HG03571 (cell line): ENCODE measurements around the gene C6orf15.
A peak's percentile ranks its signal among the peaks of the same experiment; 100 is the strongest.

ENCODE experiments used
- ATAC-seq: cut with Tn5 transposase; IDR thresholded peaks from one replicate; pipeline ENCODE4 v1.9.1; 2021; ENCODE audit not compliant: unreplicated experiment

Gene C6orf15

DNA sequence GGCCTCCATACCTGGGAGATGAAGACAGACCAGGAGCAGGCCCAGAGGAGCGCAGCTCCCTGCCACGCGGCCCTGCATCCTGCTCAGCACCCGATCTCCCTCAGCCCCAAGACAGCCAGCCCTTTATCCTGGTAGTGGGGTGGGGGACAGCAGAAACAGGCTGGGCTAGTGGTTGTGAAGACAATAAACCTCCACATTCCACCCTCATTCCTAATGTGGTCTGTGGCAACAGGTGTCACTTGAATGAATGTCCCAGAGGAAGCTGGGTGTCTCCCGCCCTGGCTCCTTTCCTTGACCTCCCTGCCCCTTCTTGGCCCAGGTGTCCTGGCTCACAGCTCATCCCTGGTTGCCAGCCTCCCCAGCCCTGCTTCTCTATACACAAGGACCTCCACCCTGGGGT is at the start of gene C6orf15:
TSS of gene C6orf15 (minus strand) at position 98 of the 400 bp plus-strand sequence. CDS start at position 78, 20 bp downstream.
- no peak for ATAC-seq

DNA sequence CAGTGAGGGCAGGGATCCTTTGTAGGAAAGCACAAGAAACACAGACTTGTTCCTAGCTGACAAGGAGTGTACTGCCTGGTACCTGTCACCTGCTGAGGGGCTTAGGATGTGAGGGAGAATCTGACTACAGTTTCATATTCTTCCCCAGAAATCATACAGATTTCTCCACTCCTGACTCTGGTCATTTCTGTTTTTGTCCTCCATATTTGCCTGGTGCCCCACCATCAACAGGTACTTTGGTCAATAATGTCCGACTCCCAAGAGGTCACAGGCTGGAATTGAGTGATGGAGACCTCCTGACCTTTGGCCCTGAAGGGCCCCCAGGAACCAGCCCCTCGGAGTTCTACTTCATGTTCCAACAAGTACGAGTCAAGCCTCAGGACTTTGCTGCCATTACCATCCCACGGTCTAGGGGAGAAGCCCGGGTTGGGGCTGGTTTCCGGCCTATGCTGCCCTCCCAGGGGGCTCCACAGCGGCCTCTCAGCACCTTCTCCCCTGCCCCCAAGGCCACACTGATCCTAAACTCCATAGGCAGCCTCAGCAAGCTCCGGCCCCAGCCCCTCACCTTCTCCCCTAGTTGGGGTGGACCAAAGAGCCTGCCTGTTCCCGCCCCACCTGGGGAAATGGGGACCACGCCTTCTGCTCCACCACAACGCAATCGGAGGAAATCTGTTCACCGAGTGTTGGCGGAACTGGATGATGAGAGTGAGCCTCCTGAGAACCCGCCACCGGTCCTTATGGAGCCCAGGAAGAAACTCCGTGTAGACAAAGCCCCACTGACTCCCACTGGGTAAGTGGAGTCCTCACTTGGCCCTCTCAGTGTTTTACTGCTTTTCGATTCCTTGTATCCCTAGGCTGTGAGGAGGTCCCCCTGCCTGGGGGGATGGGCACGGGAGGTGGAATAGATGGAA is 49.1 kb upstream of the C6orf15 start:
- ATAC-seq = no peak

DNA sequence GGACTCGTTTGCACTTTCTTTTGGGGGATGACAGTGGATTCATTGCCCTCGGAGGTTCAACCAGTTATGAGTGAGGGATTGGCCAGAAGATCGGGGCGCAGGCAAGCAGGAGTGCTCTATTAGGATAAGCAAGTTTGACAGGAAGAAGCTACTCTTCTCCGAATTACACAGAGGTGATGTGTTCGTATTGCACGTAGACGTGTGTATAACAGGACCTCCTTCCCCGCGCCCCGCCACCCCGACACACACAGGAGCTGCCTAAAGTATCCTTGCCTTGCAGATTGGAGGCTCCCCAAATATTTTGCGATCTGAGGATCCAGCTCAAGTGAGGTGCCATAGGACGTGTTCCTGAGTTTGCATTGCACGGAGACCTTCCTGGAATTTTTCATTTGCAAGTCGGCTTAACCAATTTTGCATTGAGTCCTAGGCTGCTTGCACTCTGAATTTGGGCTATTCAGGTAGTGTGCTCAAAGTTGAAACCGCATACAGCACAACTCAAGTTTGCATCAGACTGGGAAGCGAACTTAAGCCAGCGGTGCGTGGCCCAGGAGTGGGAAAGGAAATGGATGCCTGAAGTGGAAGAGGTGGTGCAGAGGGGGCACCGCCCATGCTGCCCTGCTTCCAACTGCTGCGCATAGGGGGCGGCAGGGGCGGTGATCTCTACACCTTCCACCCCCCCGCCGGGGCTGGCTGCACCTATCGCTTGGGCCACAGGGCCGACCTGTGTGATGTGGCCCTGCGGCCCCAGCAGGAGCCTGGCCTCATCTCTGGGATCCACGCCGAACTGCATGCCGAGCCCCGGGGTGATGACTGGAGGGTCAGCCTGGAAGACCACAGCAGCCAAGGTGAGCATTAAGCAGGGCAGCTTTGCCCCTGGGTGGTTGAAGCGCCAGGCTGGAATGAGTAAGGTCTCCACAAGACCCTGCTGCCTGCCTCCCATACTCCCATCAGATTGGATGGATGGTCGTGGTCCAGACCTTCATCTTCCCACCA is 46.8 kb upstream of the C6orf15 start:
- no peak for ATAC-seq

DNA sequence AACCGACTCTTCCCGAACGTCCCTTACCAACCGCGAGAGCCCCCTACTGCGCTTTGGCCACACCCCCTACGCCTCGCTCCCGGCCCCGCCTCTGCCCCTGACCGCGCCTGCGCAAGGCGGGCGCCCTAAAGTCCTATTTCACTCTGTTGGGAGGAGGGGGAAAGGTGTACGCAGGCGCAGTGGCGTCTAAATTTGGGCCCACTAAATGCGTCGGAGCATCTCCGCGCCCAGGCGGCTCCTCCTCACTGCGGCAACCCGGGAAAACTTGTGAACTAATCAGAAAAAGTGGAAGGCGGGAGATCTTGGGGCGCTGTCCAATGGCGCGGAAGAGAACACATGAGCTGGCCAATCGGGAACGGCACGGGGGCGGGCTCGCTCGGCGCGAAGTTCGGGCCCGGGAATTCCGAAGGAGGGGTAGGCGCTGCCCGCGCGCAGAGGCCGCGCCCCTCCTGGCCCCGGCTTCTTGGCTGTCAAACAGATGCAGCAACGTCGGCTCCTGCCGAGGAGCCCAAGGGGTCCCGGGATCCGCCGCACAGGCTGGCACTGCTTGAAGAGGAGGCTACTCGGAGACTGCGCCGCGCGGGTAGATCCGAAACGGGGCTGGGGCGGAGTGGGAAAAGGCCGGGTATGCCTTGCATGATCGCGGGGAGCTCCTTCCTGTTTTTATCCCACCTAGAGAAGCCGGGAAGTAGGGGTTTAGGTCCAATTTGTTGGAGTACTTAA is 45.9 kb upstream of the C6orf15 start, which contains the start of gene TCF19:
TSS of gene TCF19 (plus strand) at position 450 of the 723 bp plus-strand sequence. CDS start 881 bp downstream, outside the sequence.
- peak; percentile 74 for ATAC-seq

DNA sequence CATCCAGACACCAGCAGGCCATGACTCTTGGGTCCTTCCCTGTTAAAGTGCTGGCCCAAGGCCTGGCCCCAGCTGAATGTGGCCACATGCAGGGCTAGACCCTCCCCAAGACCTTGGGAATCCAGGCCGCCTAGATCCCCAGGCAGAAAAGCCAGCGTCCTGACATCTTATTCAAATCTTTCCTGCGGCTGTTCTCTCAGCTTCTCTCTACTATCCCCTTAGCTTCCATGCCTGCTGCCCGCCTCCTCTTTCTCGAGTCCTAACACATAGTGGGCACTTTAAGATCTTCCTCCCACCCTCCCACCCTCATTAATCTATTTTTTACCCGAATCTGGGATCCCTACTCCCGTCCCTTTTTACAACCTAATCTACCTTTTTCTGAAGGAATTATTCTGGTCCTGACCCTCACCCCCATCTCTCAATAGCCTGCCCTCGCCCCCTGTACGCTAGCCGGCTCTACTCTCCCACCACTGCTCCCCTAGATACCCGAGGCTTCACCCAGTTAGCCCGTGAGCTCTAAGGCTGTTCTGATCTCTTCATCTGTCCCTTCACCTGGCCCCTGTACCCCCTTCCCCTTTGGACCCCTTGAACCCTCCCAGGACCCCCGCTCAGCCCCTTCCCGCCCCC is 45.3 kb upstream of the C6orf15 start, which contains the start of gene CCHCR1:
TSS of gene CCHCR1 (minus strand) at position 290 of the 627 bp plus-strand sequence. CDS start at position 88, 202 bp downstream.
- ATAC-seq = no peak

DNA sequence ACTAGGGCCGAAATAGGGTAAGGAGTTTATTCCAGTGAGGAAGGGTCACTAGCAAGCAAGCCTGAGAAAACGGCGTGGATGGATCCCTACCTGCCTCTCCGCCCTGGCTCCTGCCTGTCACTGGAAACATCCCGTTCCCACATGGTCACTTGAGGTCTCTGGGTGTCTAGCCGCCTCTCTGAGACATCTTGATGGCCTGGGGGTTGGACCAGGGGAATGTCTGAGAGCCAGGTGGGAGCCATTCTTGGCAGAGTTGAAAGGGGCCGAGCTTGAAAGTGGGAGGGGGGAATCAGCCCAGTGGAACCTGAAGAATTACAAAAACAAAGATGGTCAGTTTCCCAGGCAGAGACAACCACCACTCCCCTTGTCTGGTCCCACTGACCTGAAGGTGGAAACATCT is 44.3 kb upstream of the C6orf15 start:
- ATAC-seq = no peak

DNA sequence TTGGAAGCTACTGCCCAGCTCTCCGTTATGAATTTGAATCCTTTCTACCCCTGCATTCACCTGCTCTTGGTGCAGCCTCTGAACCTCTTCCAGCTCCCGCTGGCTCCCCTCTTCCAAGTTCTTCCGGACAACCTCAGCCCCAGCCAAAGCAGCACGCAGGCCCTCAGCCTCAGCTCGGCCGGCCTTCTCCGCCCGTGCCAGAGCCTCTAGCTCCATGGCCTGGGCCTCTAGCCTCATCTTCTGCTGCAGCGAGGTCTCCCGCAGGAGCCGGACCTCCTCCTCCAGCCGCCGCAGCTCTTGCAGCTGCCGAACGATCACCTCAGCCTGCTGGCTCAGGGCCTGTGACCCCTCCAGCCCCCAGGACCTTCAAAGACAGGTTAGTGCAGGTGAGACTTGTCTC is 42.1 kb upstream of the C6orf15 start:
- no peak for ATAC-seq

DNA sequence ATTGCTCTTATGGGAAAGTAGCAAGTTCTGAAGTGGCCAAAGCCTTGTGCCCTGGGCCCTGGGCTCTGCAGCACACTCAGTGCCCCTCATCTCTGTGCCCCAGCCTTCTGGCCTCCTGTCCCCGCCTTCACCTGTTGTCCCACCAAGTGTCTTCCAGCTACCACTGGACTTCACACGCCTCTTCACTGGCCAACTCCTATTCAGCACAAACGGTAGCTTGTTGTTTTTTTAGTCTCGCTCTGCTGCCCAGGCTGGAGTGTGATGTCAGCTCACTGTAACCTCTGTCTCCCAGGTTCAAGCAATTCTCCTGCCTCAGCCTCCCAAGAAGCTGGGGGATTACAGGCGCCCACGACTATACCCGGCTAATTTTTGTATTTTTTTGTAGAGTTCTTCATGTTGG is 40.4 kb upstream of the C6orf15 start:
- ATAC-seq = no peak

DNA sequence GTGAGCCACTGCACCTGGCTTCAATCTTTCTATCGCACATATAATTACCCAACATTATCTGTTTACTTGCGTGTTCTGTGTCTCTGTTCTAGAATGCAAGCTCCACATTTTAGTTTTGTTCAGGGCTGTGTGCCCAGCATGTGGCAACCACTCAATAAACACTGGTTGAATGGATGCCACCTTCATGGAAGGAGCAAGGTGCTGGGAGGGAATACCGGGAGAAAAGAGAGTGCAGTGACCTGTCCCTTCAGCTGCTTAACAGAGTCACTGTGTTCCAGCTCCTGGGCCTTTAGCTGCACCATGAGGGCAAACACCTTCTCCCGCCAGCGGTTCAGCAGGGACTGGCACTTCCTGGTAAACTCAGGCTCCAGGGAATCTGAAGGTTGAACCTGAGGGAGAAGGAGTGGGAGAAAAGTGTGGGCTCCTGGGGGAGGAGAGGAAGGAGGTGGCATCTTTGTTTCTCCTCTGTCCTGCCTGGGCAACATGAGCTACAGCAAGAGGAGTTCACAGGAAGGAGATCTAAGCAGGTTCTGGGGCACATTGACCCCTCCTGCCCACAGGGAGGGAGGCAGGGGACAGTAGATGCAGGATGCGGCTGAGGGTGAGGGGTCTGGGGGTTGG is 37.6 kb upstream of the C6orf15 start:
- no peak for ATAC-seq

DNA sequence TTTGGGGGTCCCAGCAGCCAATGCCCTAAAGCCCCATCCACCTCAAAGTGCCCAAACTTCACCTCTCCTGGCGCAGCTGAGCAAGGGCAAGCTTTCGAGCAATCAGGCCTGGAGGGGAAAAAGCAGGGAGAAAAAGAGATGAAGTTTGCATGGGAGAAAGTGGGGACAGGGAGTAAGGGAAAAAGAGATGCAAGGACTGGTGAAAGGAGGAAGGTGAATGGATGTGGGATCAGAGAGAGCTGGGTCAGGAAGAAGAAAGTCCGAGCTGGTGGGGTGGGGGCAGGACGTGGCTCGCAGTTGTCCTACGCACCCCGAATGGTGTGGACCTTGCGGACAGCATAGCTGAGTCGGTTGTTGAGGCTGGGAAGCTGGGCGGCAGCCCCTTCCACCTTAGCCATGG is 33.0 kb upstream of the C6orf15 start:
- ATAC-seq = no peak

DNA sequence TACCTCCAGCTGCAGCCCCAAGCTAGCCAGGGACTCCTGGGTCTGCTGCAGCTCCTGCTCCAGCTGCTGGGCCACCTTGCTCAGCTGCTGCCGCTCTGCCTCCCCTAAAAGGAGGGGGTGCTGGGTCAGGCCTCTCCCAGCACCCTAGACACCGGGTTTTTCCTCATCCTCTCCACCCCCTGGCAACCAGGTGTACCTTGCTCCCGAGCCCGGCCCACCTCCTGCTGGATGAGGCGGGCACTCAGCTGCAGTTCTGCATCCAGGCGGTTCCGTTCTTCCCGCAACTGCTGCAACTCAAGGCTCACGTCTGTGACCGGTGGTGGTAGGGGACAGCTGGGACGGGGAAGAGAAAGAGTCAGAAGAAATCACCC is 32.6 kb upstream of the C6orf15 start:
- ATAC-seq = no peak

DNA sequence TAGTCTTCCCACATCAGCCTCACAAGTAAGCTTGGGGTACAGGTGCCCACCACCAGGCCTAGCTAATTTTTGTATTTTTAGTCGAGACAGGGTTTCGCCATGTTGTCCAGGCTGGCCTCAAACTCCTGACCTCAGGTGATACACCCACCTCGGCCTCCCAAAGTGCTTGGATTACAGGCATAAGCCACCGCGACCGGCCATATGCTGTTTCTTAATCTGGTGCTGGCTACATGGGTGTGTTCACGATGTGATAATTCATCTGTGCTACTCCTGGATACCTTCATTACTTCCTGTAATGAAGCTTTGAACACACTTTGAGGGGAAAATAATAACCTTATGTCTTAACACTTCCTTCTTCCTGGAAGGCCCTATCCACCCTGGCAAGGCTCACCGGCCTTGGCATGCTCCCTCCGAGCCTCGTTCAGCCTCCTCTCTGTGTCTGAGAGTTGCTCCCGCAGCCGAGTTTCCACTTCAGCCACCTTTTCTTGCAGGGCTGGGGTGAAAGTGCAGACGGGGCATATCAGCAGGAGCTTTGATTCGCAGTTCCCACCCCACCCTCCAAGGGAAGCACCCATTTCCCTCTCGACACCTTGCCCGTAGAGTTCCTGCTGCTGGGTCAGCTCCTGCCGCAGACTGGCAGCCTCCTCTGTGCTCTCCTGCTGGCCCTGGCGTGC is 32.1 kb upstream of the C6orf15 start:
- ATAC-seq = no peak

DNA sequence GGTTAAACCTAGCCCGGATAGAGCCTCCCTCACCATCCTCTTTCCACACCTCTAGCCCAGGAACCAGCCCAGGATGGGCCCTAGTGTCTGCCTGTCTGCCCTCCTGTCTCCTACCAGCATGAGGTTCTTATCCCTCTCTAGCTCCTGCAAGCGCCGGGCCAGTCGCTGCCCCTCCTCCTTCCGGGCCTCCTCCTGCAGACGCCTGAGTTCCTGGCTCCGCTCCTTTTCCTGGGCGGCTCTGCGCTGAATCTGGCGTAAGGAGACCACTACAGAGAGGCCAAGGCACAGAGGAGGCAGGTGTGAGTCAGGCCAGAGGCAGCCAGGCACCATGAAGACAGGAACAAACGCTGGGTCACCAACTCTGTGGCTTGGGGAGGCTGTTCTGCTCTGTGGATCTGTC is 30.8 kb upstream of the C6orf15 start:
- no peak for ATAC-seq

DNA sequence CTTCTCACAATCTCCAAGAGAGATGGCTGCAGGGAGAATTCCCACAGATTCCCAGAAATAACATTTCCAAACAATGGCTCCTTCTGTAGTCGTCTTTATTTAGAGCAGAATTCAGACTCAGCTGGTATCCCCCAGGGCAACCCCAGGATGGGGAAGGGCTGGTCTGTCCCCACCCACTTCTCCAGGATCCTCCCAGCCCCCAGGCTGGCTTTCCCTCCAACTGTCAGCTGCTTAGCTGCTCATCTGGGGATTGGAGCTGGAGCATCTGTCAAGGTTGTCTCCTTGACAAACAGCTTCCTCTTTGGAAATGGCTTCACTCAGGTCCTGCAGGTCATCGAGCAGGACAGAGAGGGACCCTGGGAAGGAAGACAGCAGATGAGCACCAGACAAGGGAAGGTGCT is 30.0 kb upstream of the C6orf15 start:
- ATAC-seq = no peak

DNA sequence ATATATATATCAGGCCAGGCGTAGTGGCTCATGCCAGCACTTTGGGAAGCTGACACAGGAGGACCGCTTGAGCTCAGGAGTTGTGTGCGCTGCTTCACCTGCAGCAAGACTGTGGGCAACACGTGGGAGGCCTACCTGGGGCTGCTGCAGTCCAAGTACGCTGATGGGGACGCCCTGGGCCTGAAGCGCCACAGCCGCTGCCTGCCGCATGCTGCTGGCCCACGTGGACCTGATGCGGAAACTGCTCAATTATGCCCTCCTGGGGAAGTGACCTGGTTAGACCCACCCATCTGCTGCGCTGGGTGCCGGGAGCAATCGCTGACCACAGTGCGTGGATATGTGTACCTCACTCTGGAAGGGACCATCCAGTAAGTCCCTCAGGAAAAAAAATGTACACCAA is 28.3 kb upstream of the C6orf15 start:
- ATAC-seq = no peak

DNA sequence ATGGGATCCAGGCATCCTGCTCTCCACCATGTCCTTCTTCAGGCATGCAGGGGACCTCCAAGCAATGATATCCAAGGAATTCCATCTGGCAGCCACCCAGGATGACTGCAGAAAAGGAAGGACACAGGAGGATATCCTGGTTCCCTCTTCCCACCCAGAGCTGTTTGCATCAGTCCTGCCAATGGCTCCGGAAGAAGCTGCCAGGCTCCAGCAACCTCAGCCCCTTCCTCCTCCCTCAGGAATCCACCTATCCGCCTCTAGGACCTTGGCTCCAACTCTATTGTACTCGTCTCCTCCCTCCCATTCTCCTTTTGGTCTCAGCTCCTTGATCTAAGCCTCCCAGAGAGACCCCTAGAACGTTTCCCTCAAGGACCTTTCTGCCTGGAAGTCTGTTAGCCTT is 27.2 kb upstream of the C6orf15 start:
- ATAC-seq = no peak

DNA sequence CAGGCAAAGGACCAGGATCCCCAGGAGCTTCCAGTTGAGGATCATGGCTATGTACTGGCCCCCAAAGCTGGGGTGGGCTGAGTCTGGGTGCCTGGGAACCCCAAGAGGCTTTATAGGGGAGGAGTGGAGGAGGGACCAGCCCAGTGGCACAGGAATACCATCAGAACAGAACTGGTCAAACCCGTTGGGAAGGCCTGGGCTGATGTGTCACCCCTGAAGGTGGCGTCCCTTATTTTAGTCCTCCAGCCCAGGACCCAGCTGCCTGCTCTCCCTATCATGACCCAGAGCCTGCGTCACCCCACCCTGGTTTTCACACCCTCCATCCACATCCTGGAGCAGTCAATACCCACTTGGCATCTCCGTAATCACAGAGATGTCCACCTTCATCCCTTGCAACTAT is 26.6 kb upstream of the C6orf15 start, which contains the start of gene PSORS1C2:
TSS of gene PSORS1C2 (minus strand) at position 85 of the 400 bp plus-strand sequence. CDS start at position 45, 40 bp downstream.
- ATAC-seq = no peak

DNA sequence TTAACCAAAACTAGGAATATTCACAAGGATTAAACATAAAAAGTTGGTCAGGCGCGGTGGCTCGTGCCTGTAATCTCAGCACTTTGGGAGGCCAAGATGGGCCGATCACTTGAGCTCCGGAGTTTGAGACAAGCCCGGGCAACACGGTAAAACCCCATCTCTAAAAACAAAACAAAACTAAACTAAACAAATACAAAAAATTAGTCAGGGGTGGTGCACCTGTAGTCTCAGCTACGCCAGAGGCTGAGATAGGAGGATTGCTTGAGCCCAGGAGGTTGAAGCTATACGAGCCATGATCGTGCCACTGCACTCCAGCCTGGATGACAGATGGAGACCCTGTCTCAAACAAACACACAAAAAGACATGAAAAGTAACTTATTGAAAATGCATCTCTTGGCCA is 23.3 kb upstream of the C6orf15 start:
- no peak for ATAC-seq

DNA sequence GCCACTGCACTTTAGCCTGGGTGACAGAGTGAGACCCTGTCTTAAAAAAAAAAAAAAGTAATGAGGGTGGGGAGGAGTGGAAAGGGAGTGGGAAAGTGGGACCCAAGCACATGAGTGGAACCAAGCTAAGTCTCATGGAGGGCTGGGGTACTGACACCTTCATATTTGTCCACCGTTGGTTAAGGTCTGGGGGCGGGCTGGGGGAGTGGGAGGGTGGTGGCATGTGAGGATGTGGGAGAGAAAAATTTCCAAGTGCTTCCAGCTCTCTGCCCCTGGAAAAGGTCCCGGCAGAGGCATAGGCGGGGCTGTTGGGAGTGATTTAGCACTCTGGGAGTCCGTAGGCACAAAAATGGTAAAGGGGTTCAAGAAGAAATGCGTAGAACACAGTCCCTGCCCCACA is 20.4 kb upstream of the C6orf15 start:
- no peak for ATAC-seq
